ENCODE data around the gene LGI2. TPM values are rescaled to one million over a fixed set of nuclear protein-coding genes. Genes with fewer than 3 reads are reported as not detected.

Gene LGI2
- polyA plus RNA-seq, 1 donor from 2014 or later, result 10.3 TPM

DNA sequence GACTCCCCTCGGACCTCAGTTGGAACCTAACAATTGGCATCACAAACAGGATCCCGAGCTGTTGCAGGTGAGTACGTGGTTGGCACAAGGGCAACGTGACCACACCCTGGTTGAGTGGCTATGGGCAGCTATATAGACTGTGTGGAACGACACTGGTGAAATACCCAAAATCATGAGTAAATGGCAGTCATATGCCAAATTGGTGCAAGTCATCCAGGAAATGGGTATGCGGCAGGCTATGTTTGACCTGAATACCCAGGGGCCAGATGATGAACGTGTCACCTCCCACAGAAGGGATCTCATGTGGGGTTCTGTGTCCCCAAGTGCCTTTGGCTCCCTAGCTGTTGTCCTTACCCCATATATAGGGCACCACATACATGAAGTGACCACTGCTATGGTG is 64.7 kb downstream of the LGI2 start:
- H3K27ac ChIP-seq (ENCODE audit: low read length), result no peak overlapping the region
- H3K79me2 ChIP-seq (replicated peaks; ENCODE audit: insufficient read depth, low read length), result no peaks in the 10 kb centered on the region
- no peak overlapping the region for H2AFZ ChIP-seq (ENCODE audit: low read depth, low read length)
- H3K9ac ChIP-seq (ENCODE audit: low read length), result no peak overlapping the region
- H3K9me2 ChIP-seq (ENCODE audit: insufficient read depth, low read length), result no peaks in the 10 kb centered on the region
- H3K36me3 ChIP-seq (ENCODE audit: insufficient read depth, low read length), result no peaks in the 10 kb centered on the region
- no peaks in the 10 kb centered on the region for H3F3A ChIP-seq (ENCODE audit: insufficient read depth, low read length, poor library complexity, severe bottlenecking)
- no peaks in the 10 kb centered on the region for H4K20me1 ChIP-seq (ENCODE audit: insufficient read depth)
- no peak overlapping the region for H3K4me3 ChIP-seq (ENCODE audit: low read length)
- no peak overlapping the region for H3K4me2 ChIP-seq (ENCODE audit: low read length)
- no peaks in the 10 kb centered on the region for H3K27me3 ChIP-seq (ENCODE audit: insufficient read depth, low read depth, low read length)
- TF ChIP-seq TAF1 (IDR thresholded peaks at IDR 0.05; ENCODE audit: low read depth), result no peak
- TF ChIP-seq, protein P1, sequence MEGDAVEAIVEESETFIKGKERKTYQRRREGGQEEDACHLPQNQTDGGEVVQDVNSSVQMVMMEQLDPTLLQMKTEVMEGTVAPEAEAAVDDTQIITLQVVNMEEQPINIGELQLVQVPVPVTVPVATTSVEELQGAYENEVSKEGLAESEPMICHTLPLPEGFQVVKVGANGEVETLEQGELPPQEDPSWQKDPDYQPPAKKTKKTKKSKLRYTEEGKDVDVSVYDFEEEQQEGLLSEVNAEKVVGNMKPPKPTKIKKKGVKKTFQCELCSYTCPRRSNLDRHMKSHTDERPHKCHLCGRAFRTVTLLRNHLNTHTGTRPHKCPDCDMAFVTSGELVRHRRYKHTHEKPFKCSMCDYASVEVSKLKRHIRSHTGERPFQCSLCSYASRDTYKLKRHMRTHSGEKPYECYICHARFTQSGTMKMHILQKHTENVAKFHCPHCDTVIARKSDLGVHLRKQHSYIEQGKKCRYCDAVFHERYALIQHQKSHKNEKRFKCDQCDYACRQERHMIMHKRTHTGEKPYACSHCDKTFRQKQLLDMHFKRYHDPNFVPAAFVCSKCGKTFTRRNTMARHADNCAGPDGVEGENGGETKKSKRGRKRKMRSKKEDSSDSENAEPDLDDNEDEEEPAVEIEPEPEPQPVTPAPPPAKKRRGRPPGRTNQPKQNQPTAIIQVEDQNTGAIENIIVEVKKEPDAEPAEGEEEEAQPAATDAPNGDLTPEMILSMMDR (IDR thresholded peaks at IDR 0.05; ENCODE audit: poor library complexity, severe bottlenecking), result no peak
- no peak for TF ChIP-seq MXI1 (conservative IDR thresholded peaks at IDR 0.05; ENCODE audit: poor library complexity, severe bottlenecking)
- TF ChIP-seq SMC3 (conservative IDR thresholded peaks at IDR 0.05; ENCODE audit: poor library complexity), result no peak
- TF ChIP-seq POLR2AphosphoS5 (IDR thresholded peaks at IDR 0.05), result no peak
- H3K9me3 ChIP-seq (ENCODE audit: low read length), result no peaks in the 10 kb centered on the region

DNA sequence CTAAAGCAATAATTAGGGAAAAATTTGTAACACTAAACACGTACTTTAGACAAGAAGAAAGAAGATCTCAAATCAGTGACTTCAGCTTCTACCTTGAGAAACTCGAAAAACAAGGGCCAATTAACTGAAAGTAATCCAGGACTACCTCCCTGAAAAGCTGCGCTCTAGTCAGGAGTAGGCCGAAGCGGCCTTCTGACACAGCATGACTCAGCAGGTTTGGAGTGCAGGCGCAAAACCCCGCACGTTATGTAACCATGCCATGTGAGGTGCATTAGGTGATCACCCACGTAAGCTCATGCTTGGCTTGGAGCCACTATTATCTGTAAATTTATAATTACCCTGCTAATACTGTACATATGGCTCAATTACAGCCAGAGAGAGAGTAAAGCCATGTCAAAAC is 65.1 kb downstream of the LGI2 start:
- no peaks in the 10 kb centered on the region for H4K20me1 ChIP-seq (ENCODE audit: insufficient read depth)

More for the DNA sequence above, 65.1 kb downstream of the LGI2 start:
- TF ChIP-seq TAF1 (IDR thresholded peaks at IDR 0.05; ENCODE audit: low read depth) (no peak), SMC3 (conservative IDR thresholded peaks at IDR 0.05; ENCODE audit: poor library complexity) (no peak), MXI1 (conservative IDR thresholded peaks at IDR 0.05; ENCODE audit: poor library complexity, severe bottlenecking) (no peak), EZH2 (IDR thresholded peaks at IDR 0.05; ENCODE audit: borderline replicate concordance, insufficient read depth, low read length, poor library complexity, severe bottlenecking) (no peak), RAD21 (conservative IDR thresholded peaks at IDR 0.05) (no peak), EP300 (conservative IDR thresholded peaks at IDR 0.05; ENCODE audit: poor library complexity, severe bottlenecking) (no peak), POLR2AphosphoS5 (IDR thresholded peaks at IDR 0.05) (no peak)
- TF ChIP-seq, protein P1 (IDR thresholded peaks at IDR 0.05; ENCODE audit: poor library complexity, severe bottlenecking), result no peak
- TF ChIP-seq, protein P2, sequence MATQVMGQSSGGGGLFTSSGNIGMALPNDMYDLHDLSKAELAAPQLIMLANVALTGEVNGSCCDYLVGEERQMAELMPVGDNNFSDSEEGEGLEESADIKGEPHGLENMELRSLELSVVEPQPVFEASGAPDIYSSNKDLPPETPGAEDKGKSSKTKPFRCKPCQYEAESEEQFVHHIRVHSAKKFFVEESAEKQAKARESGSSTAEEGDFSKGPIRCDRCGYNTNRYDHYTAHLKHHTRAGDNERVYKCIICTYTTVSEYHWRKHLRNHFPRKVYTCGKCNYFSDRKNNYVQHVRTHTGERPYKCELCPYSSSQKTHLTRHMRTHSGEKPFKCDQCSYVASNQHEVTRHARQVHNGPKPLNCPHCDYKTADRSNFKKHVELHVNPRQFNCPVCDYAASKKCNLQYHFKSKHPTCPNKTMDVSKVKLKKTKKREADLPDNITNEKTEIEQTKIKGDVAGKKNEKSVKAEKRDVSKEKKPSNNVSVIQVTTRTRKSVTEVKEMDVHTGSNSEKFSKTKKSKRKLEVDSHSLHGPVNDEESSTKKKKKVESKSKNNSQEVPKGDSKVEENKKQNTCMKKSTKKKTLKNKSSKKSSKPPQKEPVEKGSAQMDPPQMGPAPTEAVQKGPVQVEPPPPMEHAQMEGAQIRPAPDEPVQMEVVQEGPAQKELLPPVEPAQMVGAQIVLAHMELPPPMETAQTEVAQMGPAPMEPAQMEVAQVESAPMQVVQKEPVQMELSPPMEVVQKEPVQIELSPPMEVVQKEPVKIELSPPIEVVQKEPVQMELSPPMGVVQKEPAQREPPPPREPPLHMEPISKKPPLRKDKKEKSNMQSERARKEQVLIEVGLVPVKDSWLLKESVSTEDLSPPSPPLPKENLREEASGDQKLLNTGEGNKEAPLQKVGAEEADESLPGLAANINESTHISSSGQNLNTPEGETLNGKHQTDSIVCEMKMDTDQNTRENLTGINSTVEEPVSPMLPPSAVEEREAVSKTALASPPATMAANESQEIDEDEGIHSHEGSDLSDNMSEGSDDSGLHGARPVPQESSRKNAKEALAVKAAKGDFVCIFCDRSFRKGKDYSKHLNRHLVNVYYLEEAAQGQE (IDR thresholded peaks at IDR 0.05; ENCODE audit: borderline replicate concordance), result no peak
- no peak overlapping the region for H3K27ac ChIP-seq (ENCODE audit: low read length)
- no peak overlapping the region for H2AFZ ChIP-seq (ENCODE audit: low read depth, low read length)
- H3K9me3 ChIP-seq (ENCODE audit: low read length), result no peaks in the 10 kb centered on the region
- H3K4me3 ChIP-seq (ENCODE audit: low read length), result no peak overlapping the region
- no peaks in the 10 kb centered on the region for H3K79me2 ChIP-seq (replicated peaks; ENCODE audit: insufficient read depth, low read length)
- H3K9me2 ChIP-seq (ENCODE audit: insufficient read depth, low read length), result no peaks in the 10 kb centered on the region
- H3K4me2 ChIP-seq (ENCODE audit: low read length), result no peak overlapping the region
- no peak overlapping the region for H3K9ac ChIP-seq (ENCODE audit: low read length)
- H3K36me3 ChIP-seq (ENCODE audit: insufficient read depth, low read length), result no peaks in the 10 kb centered on the region
- H3K27me3 ChIP-seq (ENCODE audit: insufficient read depth, low read depth, low read length), result no peaks in the 10 kb centered on the region
- no peaks in the 10 kb centered on the region for H3F3A ChIP-seq (ENCODE audit: insufficient read depth, low read length, poor library complexity, severe bottlenecking)

Measured in neural cell (in vitro differentiated cells).